Epithelial cell of esophagus (primary cell): ENCODE data around the gene MEPCE.

Experiments used
- DNase-seq: peaks from one replicate; pipeline ENCODE4 v3.0.0; 2010; ENCODE audit warnings: low read depth
- H3K4me3 ChIP-seq: 2 replicates; pipeline ENCODE4 v1.5.1; 2011; ENCODE audit warnings: mild to moderate bottlenecking, low read length, control low read depth
- CTCF ChIP-seq: IDR thresholded peaks from 2 replicates; pipeline ENCODE4 v1.5.1; 2011; ENCODE audit warnings: low read depth, mild to moderate bottlenecking, low read length, control low read depth, inconsistent platforms; ENCODE audit not compliant: insufficient read depth; ENCODE audit errors: missing control alignments

The MEPCE gene

GRCh38 chr7:100398239-100398638, 31.4 kb upstream of the MEPCE start:
- no peak for DNase-seq
- H3K4me3 ChIP-seq: no peak overlapping the region
- TF ChIP-seq CTCF: no peak

- H3K4me3 ChIP-seq: no peak overlapping the region
- TF ChIP-seq CTCF: no peak
- no peak for DNase-seq
Observed at GRCh38 chr7:100400041-100400440, 29.6 kb upstream of the MEPCE start.

- H3K4me3 ChIP-seq: no peak overlapping the region
- TF ChIP-seq CTCF: no peak
- peak; percentile 9 for DNase-seq
Observed at GRCh38 chr7:100400656-100401055, 29.0 kb upstream of the MEPCE start.

GRCh38 chr7:100401811-100402210, 27.8 kb upstream of the MEPCE start:
- no peak overlapping the region for H3K4me3 ChIP-seq
- no peak for DNase-seq
- no peak for TF ChIP-seq CTCF

- TF ChIP-seq CTCF: no peak
- no peak for DNase-seq
- no peak overlapping the region for H3K4me3 ChIP-seq
Observed at GRCh38 chr7:100402241-100402640, 27.4 kb upstream of the MEPCE start.

GRCh38 chr7:100406767-100407166, 22.9 kb upstream of the MEPCE start:
- peak; percentile 52 for DNase-seq
- no peak overlapping the region for H3K4me3 ChIP-seq
- TF ChIP-seq CTCF: peak; percentile 16

GRCh38 chr7:100407285-100408180, 22.1 kb upstream of the MEPCE start:
- peak; percentile 78 for DNase-seq
- no peak overlapping the region for H3K4me3 ChIP-seq
- peak; percentile 71 for TF ChIP-seq CTCF
